Ectodermal cell (in vitro differentiated cells): ENCODE measurements around the gene KIF3C.
"Not testable (repeated sequence)": the region's sequence is repeated elsewhere in the genome, so short reads cannot be mapped to it uniquely, and the experiment has no call there.

Source experiments
- H3K27ac ChIP-seq: 2 replicates; pipeline ENCODE4 v1.7.0; 2013; ENCODE audit warnings: mild to moderate bottlenecking, low read depth, low read length; ENCODE audit not compliant: insufficient read depth, poor library complexity, severe bottlenecking
- H3K27me3 ChIP-seq: 2 replicates; pipeline ENCODE4 v1.7.0; 2013; ENCODE audit warnings: mild to moderate bottlenecking, low read length; ENCODE audit not compliant: insufficient read depth, control insufficient read depth, poor library complexity, severe bottlenecking
- H3K36me3 ChIP-seq: one replicate; pipeline ENCODE4 v1.7.0; 2013; ENCODE audit warnings: low read length; ENCODE audit not compliant: control insufficient read depth, insufficient read depth
- H3K4me1 ChIP-seq: one replicate; pipeline ENCODE4 v1.7.0; 2013; ENCODE audit warnings: low read length; ENCODE audit not compliant: control insufficient read depth, insufficient read depth
- H3K4me3 ChIP-seq: 2 replicates; pipeline ENCODE4 v1.7.0; 2013; ENCODE audit warnings: low read depth, low read length, control low read depth; ENCODE audit not compliant: insufficient read depth
- H3K9me3 ChIP-seq: 2 replicates; pipeline ENCODE4 v1.7.0; 2013; ENCODE audit warnings: mild to moderate bottlenecking, low read length, moderate library complexity; ENCODE audit not compliant: control insufficient read depth
- WGBS, 2 experiments: methylation state at CpG; one replicate each; pipeline ENCODE4 v1.1.7; 2013; ENCODE audit warnings: missing lambda C conversion rate in 2 of 2; 5-methylcytosine and 5-hydroxymethylcytosine counted together

KIF3C gene

GRCh38 chr2:25903216-25903776 lies 79.0 kb downstream of the KIF3C start:
- Histone ChIP-seq H3K4me3 (no peak overlapping the region), H3K27ac (no peak overlapping the region), H3K4me1 (no peaks in the 10 kb centered on the region), H3K36me3 (no peaks in the 10 kb centered on the region), H3K27me3 (no peaks in the 10 kb centered on the region), H3K9me3 (no peaks in the 10 kb centered on the region)
- WGBS, 2 experiments, result 84% methylated on average over 5 of the region's 5 CpGs

GRCh38 chr2:25899404-25899970 lies 82.8 kb downstream of the KIF3C start:
- H3K27me3 ChIP-seq, result no peaks in the 10 kb centered on the region
- peaks cover 13% of the 10 kb centered on the region for H3K4me1 ChIP-seq
- no peak overlapping the region for H3K27ac ChIP-seq
- H3K36me3 ChIP-seq, result no peaks in the 10 kb centered on the region
- no peak overlapping the region for H3K4me3 ChIP-seq
- H3K9me3 ChIP-seq, result no peaks in the 10 kb centered on the region
- WGBS, 2 experiments, result 92 to 93% methylated on average over 10 to 11 of the region's 11 CpGs

GRCh38 chr2:25897506-25897905 lies 84.8 kb downstream of the KIF3C start:
- 93 to 96% methylated on average over 4 of the region's 4 CpGs for WGBS, 2 experiments
- H3K36me3 ChIP-seq, result no peaks in the 10 kb centered on the region
- no peak overlapping the region for H3K27ac ChIP-seq
- no peak overlapping the region for H3K4me3 ChIP-seq
- H3K9me3 ChIP-seq, result no peaks in the 10 kb centered on the region
- no peaks in the 10 kb centered on the region for H3K27me3 ChIP-seq
- peaks cover 13% of the 10 kb centered on the region for H3K4me1 ChIP-seq

GRCh38 chr2:25896308-25896707 lies 86.0 kb downstream of the KIF3C start:
- not testable (repeated sequence) for H3K27ac ChIP-seq, H3K27me3 ChIP-seq
- WGBS, 2 experiments, result 78 to 80% methylated on average over 6 of the region's 9 CpGs

GRCh38 chr2:25895610-25896009 lies 86.7 kb downstream of the KIF3C start:
- Histone ChIP-seq H3K9me3 (no peaks in the 10 kb centered on the region), H3K4me3 (no peak overlapping the region), H3K4me1 (peaks cover 13% of the 10 kb centered on the region), H3K27me3 (no peaks in the 10 kb centered on the region), H3K27ac (no peak overlapping the region), H3K36me3 (no peaks in the 10 kb centered on the region)

More at GRCh38 chr2:25896308-25896707, 86.0 kb downstream of the KIF3C start:
- H3K36me3 ChIP-seq, H3K9me3 ChIP-seq, H3K4me3 ChIP-seq: not testable (repeated sequence)
- peaks cover 13% of the 10 kb centered on the region for H3K4me1 ChIP-seq

GRCh38 chr2:25895018-25895417 lies 87.3 kb downstream of the KIF3C start:
- peaks cover 13% of the 10 kb centered on the region for H3K4me1 ChIP-seq
- no peaks in the 10 kb centered on the region for H3K27me3 ChIP-seq
- no peak overlapping the region for H3K27ac ChIP-seq
- no peaks in the 10 kb centered on the region for H3K9me3 ChIP-seq
- H3K36me3 ChIP-seq, result no peaks in the 10 kb centered on the region
- WGBS, 2 experiments, result 89 to 92% methylated on average over 7 of the region's 7 CpGs
- H3K4me3 ChIP-seq, result no peak overlapping the region

GRCh38 chr2:25894135-25894830 lies 88.0 kb downstream of the KIF3C start:
- Histone ChIP-seq H3K27ac (no peak overlapping the region), H3K27me3 (no peaks in the 10 kb centered on the region), H3K9me3 (no peaks in the 10 kb centered on the region), H3K4me3 (no peak overlapping the region), H3K36me3 (no peaks in the 10 kb centered on the region), H3K4me1 (peaks cover 13% of the 10 kb centered on the region)
- 91 to 95% methylated on average over 8 of the region's 8 CpGs for WGBS, 2 experiments

GRCh38 chr2:25891672-25892071 lies 90.6 kb downstream of the KIF3C start:
- H3K4me1 ChIP-seq, result peaks cover 13% of the 10 kb centered on the region
- no peaks in the 10 kb centered on the region for H3K9me3 ChIP-seq
- H3K4me3 ChIP-seq, result no peak overlapping the region
- no peaks in the 10 kb centered on the region for H3K27me3 ChIP-seq
- H3K36me3 ChIP-seq, result no peaks in the 10 kb centered on the region
- no peak overlapping the region for H3K27ac ChIP-seq
- WGBS, 2 experiments, result 90 to 94% methylated on average over 5 of the region's 5 CpGs

- H3K4me3 ChIP-seq, result no peak overlapping the region
- WGBS, 2 experiments, result 86 to 91% methylated on average over 5 of the region's 5 CpGs
- H3K9me3 ChIP-seq, result no peaks in the 10 kb centered on the region
- H3K36me3 ChIP-seq, result no peaks in the 10 kb centered on the region
- no peaks in the 10 kb centered on the region for H3K4me1 ChIP-seq
- no peak overlapping the region for H3K27ac ChIP-seq
- H3K27me3 ChIP-seq, result peaks cover 9% of the 10 kb centered on the region
Measured at GRCh38 chr2:25887624-25888242, 94.6 kb downstream of the KIF3C start.

GRCh38 chr2:25885933-25886332 lies 96.4 kb downstream of the KIF3C start:
- H3K9me3 ChIP-seq, result no peaks in the 10 kb centered on the region
- peaks cover 15% of the 10 kb centered on the region for H3K27me3 ChIP-seq
- 84 to 91% methylated on average over 2 of the region's 2 CpGs for WGBS, 2 experiments
- H3K4me3 ChIP-seq, result no peak overlapping the region
- no peaks in the 10 kb centered on the region for H3K36me3 ChIP-seq
- H3K4me1 ChIP-seq, result no peaks in the 10 kb centered on the region
- H3K27ac ChIP-seq, result no peak overlapping the region
